Vagina (tissue), 2 donors: ENCODE measurements around the gene RILPL1.
"Not testable (repeated sequence)": the region's sequence is repeated elsewhere in the genome, so short reads cannot be mapped to it uniquely, and the experiment has no call there.

ENCODE experiments used
- CTCF ChIP-seq, 3 experiments: fragments of 450-650 bp in 2 of 3; fragments of 200-600 bp in 1 of 3; sonication (generic) in 1 of 3; IDR thresholded peaks; one replicate each; pipeline ENCODE4 v1.5.1; 2017 to 2019; ENCODE audit warnings: antibody characterized with exemption in 3 of 3, mild to moderate bottlenecking in 2 of 3, moderate library complexity in 2 of 3
- POLR2A ChIP-seq, 2 donors: fragments of 450-650 bp; IDR thresholded peaks; one replicate each; pipeline ENCODE4 v1.6.1; 2017; ENCODE audit warnings: antibody characterized with exemption in 2 of 2, mild to moderate bottlenecking in 2 of 2, moderate library complexity in 2 of 2
- POLR2AphosphoS5 ChIP-seq, 2 donors: sonication (generic); formaldehyde crosslinking; IDR thresholded peaks; one replicate each; pipeline ENCODE4 v1.9.0; 2017; ENCODE audit warnings: antibody characterized with exemption in 2 of 2, mild to moderate bottlenecking in 2 of 2, low read depth in 1 of 2; ENCODE audit not compliant: insufficient read depth in 1 of 2

GRCh38 chr12:123452276-123452550 lies 81.3 kb downstream of the RILPL1 start:
- TF ChIP-seq POLR2A (IDR thresholded peaks at IDR 0.05); CTCF (IDR thresholded peaks at IDR 0.05); POLR2AphosphoS5 (IDR thresholded peaks at IDR 0.05; ENCODE audit: insufficient read depth in 1 of 2, low read depth in 1 of 2): not testable (repeated sequence)
